A673 (cell line): ENCODE results near the gene SIGLEC8.

Experiments used
- EZH2 ChIP-seq: fragments of 200-600 bp; sonication (generic); IDR thresholded peaks from 2 replicates; pipeline ENCODE4 v1.6.1; 2017; ENCODE audit warnings: borderline replicate concordance, low read depth, mild to moderate bottlenecking, mixed read lengths, antibody characterized with exemption, low read length; ENCODE audit not compliant: poor library complexity, severe bottlenecking
- TF ChIP-seq, protein P1 (sequence below): fragments of 300-800, 200-600 bp; sonication (generic); conservative IDR thresholded peaks from 2 replicates; pipeline ENCODE4 v1.5.1; 2017; ENCODE audit warnings: low read depth, mild to moderate bottlenecking, antibody characterized with exemption, low read length, moderate library complexity, mixed read lengths

DNA sequence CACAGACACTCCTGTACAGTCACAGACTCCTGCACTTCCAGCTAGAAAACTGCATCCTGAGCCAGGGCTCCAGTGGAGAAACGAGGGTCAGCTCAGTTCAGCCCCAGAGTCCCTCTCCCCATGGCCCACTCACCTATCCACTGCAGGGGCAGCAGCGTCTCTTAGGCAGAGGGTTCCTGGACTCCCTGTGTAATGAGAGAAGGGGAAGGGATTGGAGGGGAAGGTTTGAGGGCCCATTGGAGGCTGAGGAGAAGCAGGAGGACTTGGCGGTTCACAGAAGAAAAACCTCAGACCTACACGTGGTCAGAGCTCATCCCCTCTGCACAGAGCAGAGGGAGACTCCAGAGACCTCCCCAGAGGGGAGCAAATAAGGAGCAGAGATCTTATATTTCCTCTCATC, 10.9 kb upstream of the SIGLEC8 start:
- TF ChIP-seq, protein P1, sequence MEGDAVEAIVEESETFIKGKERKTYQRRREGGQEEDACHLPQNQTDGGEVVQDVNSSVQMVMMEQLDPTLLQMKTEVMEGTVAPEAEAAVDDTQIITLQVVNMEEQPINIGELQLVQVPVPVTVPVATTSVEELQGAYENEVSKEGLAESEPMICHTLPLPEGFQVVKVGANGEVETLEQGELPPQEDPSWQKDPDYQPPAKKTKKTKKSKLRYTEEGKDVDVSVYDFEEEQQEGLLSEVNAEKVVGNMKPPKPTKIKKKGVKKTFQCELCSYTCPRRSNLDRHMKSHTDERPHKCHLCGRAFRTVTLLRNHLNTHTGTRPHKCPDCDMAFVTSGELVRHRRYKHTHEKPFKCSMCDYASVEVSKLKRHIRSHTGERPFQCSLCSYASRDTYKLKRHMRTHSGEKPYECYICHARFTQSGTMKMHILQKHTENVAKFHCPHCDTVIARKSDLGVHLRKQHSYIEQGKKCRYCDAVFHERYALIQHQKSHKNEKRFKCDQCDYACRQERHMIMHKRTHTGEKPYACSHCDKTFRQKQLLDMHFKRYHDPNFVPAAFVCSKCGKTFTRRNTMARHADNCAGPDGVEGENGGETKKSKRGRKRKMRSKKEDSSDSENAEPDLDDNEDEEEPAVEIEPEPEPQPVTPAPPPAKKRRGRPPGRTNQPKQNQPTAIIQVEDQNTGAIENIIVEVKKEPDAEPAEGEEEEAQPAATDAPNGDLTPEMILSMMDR: no peak
- no peak for TF ChIP-seq EZH2
